ENCODE measurements around the gene CSNK1G1.

The CSNK1G1 gene

DNA sequence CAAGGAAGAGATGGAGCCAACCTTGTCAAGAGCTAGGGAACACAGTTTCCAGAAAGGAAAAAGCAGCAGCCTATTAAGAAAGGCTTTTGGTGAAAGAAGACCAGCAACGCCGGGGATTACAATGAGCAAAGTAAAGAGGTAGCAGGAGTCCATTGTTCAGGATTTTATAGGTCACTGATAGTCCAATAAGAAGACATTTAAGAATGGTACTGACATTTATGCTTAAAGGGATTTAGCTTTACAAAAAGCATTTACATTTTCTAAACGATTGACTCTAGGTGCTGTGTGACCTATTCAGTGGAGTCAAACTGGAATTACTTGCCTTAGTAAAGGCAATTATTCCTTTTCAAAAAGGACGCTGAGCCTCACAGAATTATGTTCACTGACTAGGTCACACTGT, 40.8 kb downstream of the CSNK1G1 start:
- H2AK5ac ChIP-seq (ENCODE audit: low read depth, low read length), result no peak overlapping the region

DNA sequence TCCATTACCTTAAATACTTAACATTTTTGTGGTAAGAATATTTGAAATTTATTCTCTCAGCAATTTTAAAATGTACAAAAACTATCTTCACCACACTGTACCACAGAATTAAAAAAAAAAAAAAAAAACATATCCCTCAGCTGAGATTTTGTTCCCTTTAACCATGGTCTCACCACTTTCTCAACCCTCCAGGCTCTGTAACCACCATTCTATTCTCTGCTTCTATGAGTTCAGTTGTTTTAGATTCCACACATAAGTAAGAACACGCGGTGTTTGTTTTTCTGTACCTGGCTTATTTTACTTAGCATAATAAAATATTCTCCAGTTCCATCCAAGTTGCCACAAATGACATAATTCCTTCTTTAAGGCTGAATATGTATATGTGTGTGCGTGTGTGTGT, 41.5 kb downstream of the CSNK1G1 start:
- H3K18ac ChIP-seq (ENCODE audit: low read length), result no peak overlapping the region
- no peaks in the 10 kb centered on the region for H3K79me1 ChIP-seq (ENCODE audit: low read depth, low read length)
- H2AFZ ChIP-seq (ENCODE audit: low read length), result no peak overlapping the region
- no peaks in the 10 kb centered on the region for H3K36me3 ChIP-seq (replicated peaks in 1 of 2; ENCODE audit: control insufficient read depth in 2 of 2, insufficient read depth in 2 of 2, low read length in 2 of 2)
- WGBS, 2 donors (ENCODE audit: extremely low coverage in 2 of 2, insufficient read length in 2 of 2, insufficient replicate concordance in 1 of 2), result no CpG with 5 or more reads among the region's 3 CpGs
- no peak overlapping the region for H2BK15ac ChIP-seq (ENCODE audit: low read length)
- no peak overlapping the region for H3K23ac ChIP-seq (ENCODE audit: low read depth, low read length, poor library complexity)
- no peaks in the 10 kb centered on the region for H3K27me3 ChIP-seq (ENCODE audit: control insufficient read depth in 3 of 3, insufficient read depth in 3 of 3, low read depth in 1 of 3, low read length in 3 of 3)
- H2AK5ac ChIP-seq (ENCODE audit: low read depth, low read length), result no peak overlapping the region
- DNase-seq (ENCODE audit: low spot score), result no peak
- H2BK120ac ChIP-seq (ENCODE audit: low read depth, low read length), result no peak overlapping the region
- H3K4me3 ChIP-seq (ENCODE audit: low read length in 2 of 2), result no peak overlapping the region
- H2BK5ac ChIP-seq (ENCODE audit: low read length), result no peak overlapping the region
- no peak overlapping the region for H3K4me2 ChIP-seq (ENCODE audit: insufficient read depth, low read length, poor library complexity, severe bottlenecking)
- no peak overlapping the region for H4K8ac ChIP-seq (ENCODE audit: low read depth, low read length)
- H3K4me1 ChIP-seq (ENCODE audit: control insufficient read depth in 2 of 2, insufficient read depth in 1 of 2, low read depth in 1 of 2, low read length in 2 of 2), result peaks cover 4 to 13% of the 10 kb centered on the region in 2 donors
- no peak overlapping the region for H3K9ac ChIP-seq (ENCODE audit: low read depth, low read length, poor library complexity)
- no peaks in the 10 kb centered on the region for H3K9me3 ChIP-seq (replicated peaks in 1 of 2; ENCODE audit: control insufficient read depth in 2 of 2, insufficient read depth in 1 of 2, low read depth in 1 of 2, low read length in 2 of 2)
- H3K4ac ChIP-seq (ENCODE audit: low read length), result no peak overlapping the region
- no peak overlapping the region for H2BK12ac ChIP-seq (ENCODE audit: low read length)
- no peak overlapping the region for H3K27ac ChIP-seq (replicated peaks; ENCODE audit: low read length)
- H4K91ac ChIP-seq (ENCODE audit: low read depth, low read length, poor library complexity), result no peak overlapping the region
- H3K14ac ChIP-seq (ENCODE audit: low read length), result no peak overlapping the region

More for the DNA sequence above, 40.8 kb downstream of the CSNK1G1 start:
- no peak overlapping the region for H3K23ac ChIP-seq (ENCODE audit: low read depth, low read length, poor library complexity)
- no peak overlapping the region for H2BK5ac ChIP-seq (ENCODE audit: low read length)
- no peak overlapping the region for H2BK15ac ChIP-seq (ENCODE audit: low read length)
- no peak overlapping the region for H4K91ac ChIP-seq (ENCODE audit: low read depth, low read length, poor library complexity)
- H4K8ac ChIP-seq (ENCODE audit: low read depth, low read length), result no peak overlapping the region
- H2BK12ac ChIP-seq (ENCODE audit: low read length), result no peak overlapping the region
- no peak overlapping the region for H3K9ac ChIP-seq (ENCODE audit: low read depth, low read length, poor library complexity)
- no peaks in the 10 kb centered on the region for H3K36me3 ChIP-seq (replicated peaks in 1 of 2; ENCODE audit: control insufficient read depth in 2 of 2, insufficient read depth in 2 of 2, low read length in 2 of 2)
- H3K4ac ChIP-seq (ENCODE audit: low read length), result no peak overlapping the region
- no CpG with 5 or more reads among the region's 4 CpGs for WGBS, 2 donors (ENCODE audit: extremely low coverage in 2 of 2, insufficient read length in 2 of 2, insufficient replicate concordance in 1 of 2)
- no peak overlapping the region for H2AFZ ChIP-seq (ENCODE audit: low read length)
- H3K14ac ChIP-seq (ENCODE audit: low read length), result no peak overlapping the region
- H3K9me3 ChIP-seq (replicated peaks in 1 of 2; ENCODE audit: control insufficient read depth in 2 of 2, insufficient read depth in 1 of 2, low read depth in 1 of 2, low read length in 2 of 2), result no peaks in the 10 kb centered on the region
- no peak overlapping the region for H2BK120ac ChIP-seq (ENCODE audit: low read depth, low read length)
- no peaks in the 10 kb centered on the region for H3K27me3 ChIP-seq (ENCODE audit: control insufficient read depth in 3 of 3, insufficient read depth in 3 of 3, low read depth in 1 of 3, low read length in 3 of 3)
- H3K27ac ChIP-seq (replicated peaks; ENCODE audit: low read length), result peak overlapping the region; percentile 67
- no peaks in the 10 kb centered on the region for H3K79me1 ChIP-seq (ENCODE audit: low read depth, low read length)
- H3K18ac ChIP-seq (ENCODE audit: low read length), result no peak overlapping the region
- no peak overlapping the region for H3K4me2 ChIP-seq (ENCODE audit: insufficient read depth, low read length, poor library complexity, severe bottlenecking)
- H3K4me1 ChIP-seq (ENCODE audit: control insufficient read depth in 2 of 2, insufficient read depth in 1 of 2, low read depth in 1 of 2, low read length in 2 of 2), result peaks cover 4 to 13% of the 10 kb centered on the region in 2 donors
- DNase-seq (ENCODE audit: low spot score), result peak; percentile 57
- no peak overlapping the region for H3K4me3 ChIP-seq (ENCODE audit: low read length in 2 of 2)

DNA sequence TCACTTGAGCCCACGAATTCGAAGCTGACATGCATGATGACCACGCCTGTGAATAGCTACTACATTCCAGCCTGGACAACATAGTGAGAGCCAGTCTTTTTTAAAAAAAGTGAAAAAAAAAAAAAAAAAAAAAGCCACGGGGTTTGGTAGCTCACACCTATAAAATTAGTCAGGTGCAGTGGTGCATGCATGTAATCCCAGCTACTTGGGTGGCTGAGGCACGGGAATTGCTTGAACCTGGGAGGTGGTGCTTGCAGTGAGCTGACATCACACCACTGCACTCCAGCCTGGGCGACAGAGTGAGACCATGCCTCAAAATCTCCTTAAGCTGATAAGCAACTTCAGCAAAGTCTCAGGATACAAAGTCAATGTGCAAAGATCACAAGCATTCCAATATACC, 44.4 kb downstream of the CSNK1G1 start:
- H2BK120ac ChIP-seq (ENCODE audit: low read depth, low read length), result no peak overlapping the region
- no peak overlapping the region for H3K4me2 ChIP-seq (ENCODE audit: insufficient read depth, low read length, poor library complexity, severe bottlenecking)
- no CpG with 5 or more reads among the region's 6 CpGs for WGBS, 2 donors (ENCODE audit: extremely low coverage in 2 of 2, insufficient read length in 2 of 2, insufficient replicate concordance in 1 of 2)

DNA sequence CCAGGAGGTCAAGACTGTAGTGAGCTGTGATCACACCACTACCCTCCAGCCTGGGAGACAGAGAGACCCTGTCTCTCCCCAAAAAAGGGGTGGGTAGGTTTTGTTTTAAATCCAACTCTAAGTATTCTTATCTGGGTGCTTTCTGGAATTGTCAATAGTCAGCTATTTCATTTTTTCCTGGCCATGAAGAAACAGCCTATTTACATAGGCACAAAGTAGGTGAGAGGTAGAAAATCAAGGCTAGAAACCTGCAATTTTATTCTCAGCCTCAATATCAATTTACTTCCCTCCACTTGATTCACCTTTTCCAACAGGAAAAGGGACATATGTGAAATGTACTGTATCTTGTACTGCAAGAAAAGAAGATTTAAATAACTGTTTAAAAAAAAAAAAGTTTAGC, 45.9 kb downstream of the CSNK1G1 start:
- H4K8ac ChIP-seq (ENCODE audit: low read depth, low read length), result no peak overlapping the region
- no peak for DNase-seq (ENCODE audit: low spot score)
- H3K9ac ChIP-seq (ENCODE audit: low read depth, low read length, poor library complexity), result no peak overlapping the region
- no peak overlapping the region for H3K23ac ChIP-seq (ENCODE audit: low read depth, low read length, poor library complexity)
- H3K4ac ChIP-seq (ENCODE audit: low read length), result no peak overlapping the region
- no peak overlapping the region for H3K18ac ChIP-seq (ENCODE audit: low read length)
- H2BK120ac ChIP-seq (ENCODE audit: low read depth, low read length), result no peak overlapping the region
- no peak overlapping the region for H3K14ac ChIP-seq (ENCODE audit: low read length)
- no peak overlapping the region for H2BK5ac ChIP-seq (ENCODE audit: low read length)
- no peak overlapping the region for H3K4me2 ChIP-seq (ENCODE audit: insufficient read depth, low read length, poor library complexity, severe bottlenecking)
- no peak overlapping the region for H2AFZ ChIP-seq (ENCODE audit: low read length)
- peaks cover 2 to 3% of the 10 kb centered on the region in 2 donors for H3K4me1 ChIP-seq (ENCODE audit: control insufficient read depth in 2 of 2, insufficient read depth in 1 of 2, low read depth in 1 of 2, low read length in 2 of 2)
- no peaks in the 10 kb centered on the region for H3K79me1 ChIP-seq (ENCODE audit: low read depth, low read length)
- H3K36me3 ChIP-seq (replicated peaks in 1 of 2; ENCODE audit: control insufficient read depth in 2 of 2, insufficient read depth in 2 of 2, low read length in 2 of 2), result no peaks in the 10 kb centered on the region
- H3K27me3 ChIP-seq (ENCODE audit: control insufficient read depth in 3 of 3, insufficient read depth in 3 of 3, low read depth in 1 of 3, low read length in 3 of 3), result no peaks in the 10 kb centered on the region
- no peak overlapping the region for H3K27ac ChIP-seq (replicated peaks; ENCODE audit: low read length)
- H2AK5ac ChIP-seq (ENCODE audit: low read depth, low read length), result no peak overlapping the region
- no peak overlapping the region for H2BK12ac ChIP-seq (ENCODE audit: low read length)
- H3K9me3 ChIP-seq (replicated peaks in 1 of 2; ENCODE audit: control insufficient read depth in 2 of 2, insufficient read depth in 1 of 2, low read depth in 1 of 2, low read length in 2 of 2), result peaks cover 0 to 11% of the 10 kb centered on the region in 2 donors
- H2BK15ac ChIP-seq (ENCODE audit: low read length), result no peak overlapping the region
- no peak overlapping the region for H4K91ac ChIP-seq (ENCODE audit: low read depth, low read length, poor library complexity)
- H3K4me3 ChIP-seq (ENCODE audit: low read length in 2 of 2), result no peak overlapping the region

More for the DNA sequence above, 44.4 kb downstream of the CSNK1G1 start:
- H3K36me3 ChIP-seq (replicated peaks in 1 of 2; ENCODE audit: control insufficient read depth in 2 of 2, insufficient read depth in 2 of 2, low read length in 2 of 2), result no peaks in the 10 kb centered on the region
- H3K27ac ChIP-seq (replicated peaks; ENCODE audit: low read length), result no peak overlapping the region
- no peak overlapping the region for H2BK15ac ChIP-seq (ENCODE audit: low read length)
- no peak overlapping the region for H2AFZ ChIP-seq (ENCODE audit: low read length)
- no peak overlapping the region for H3K14ac ChIP-seq (ENCODE audit: low read length)
- no peak overlapping the region for H3K9ac ChIP-seq (ENCODE audit: low read depth, low read length, poor library complexity)
- no peaks in the 10 kb centered on the region for H3K79me1 ChIP-seq (ENCODE audit: low read depth, low read length)
- H3K4me1 ChIP-seq (ENCODE audit: control insufficient read depth in 2 of 2, insufficient read depth in 1 of 2, low read depth in 1 of 2, low read length in 2 of 2), result peaks cover 4 to 13% of the 10 kb centered on the region in 2 donors
- no peak for DNase-seq (ENCODE audit: low spot score)
- no peak overlapping the region for H3K4ac ChIP-seq (ENCODE audit: low read length)
- H2AK5ac ChIP-seq (ENCODE audit: low read depth, low read length), result no peak overlapping the region
- H4K91ac ChIP-seq (ENCODE audit: low read depth, low read length, poor library complexity), result no peak overlapping the region
- H3K18ac ChIP-seq (ENCODE audit: low read length), result no peak overlapping the region
- H2BK12ac ChIP-seq (ENCODE audit: low read length), result no peak overlapping the region
- H2BK5ac ChIP-seq (ENCODE audit: low read length), result no peak overlapping the region
- H3K9me3 ChIP-seq (replicated peaks in 1 of 2; ENCODE audit: control insufficient read depth in 2 of 2, insufficient read depth in 1 of 2, low read depth in 1 of 2, low read length in 2 of 2), result peaks cover 0 to 4% of the 10 kb centered on the region in 2 donors
- H3K23ac ChIP-seq (ENCODE audit: low read depth, low read length, poor library complexity), result no peak overlapping the region
- H3K27me3 ChIP-seq (ENCODE audit: control insufficient read depth in 3 of 3, insufficient read depth in 3 of 3, low read depth in 1 of 3, low read length in 3 of 3), result no peaks in the 10 kb centered on the region
- H4K8ac ChIP-seq (ENCODE audit: low read depth, low read length), result no peak overlapping the region
- no peak overlapping the region for H3K4me3 ChIP-seq (ENCODE audit: low read length in 2 of 2)

Measured in neuronal stem cell (in vitro differentiated cells).